Lung (tissue), 12 donors: ENCODE results near the gene ABCB8. TPM values are rescaled to one million over a fixed set of nuclear protein-coding genes. Genes with fewer than 3 reads are reported as not detected.
"Not testable (repeated sequence)": the region's sequence is repeated elsewhere in the genome, so short reads cannot be mapped to it uniquely, and the experiment has no call there.

Experiments
- ATAC-seq: fragments of 200-7000 bp; cut with Tn5 transposase; one replicate; pipeline ENCODE4 v1.9.1; 2020; ENCODE audit warnings: moderate number of reproducible peaks; ENCODE audit not compliant: insufficient read depth, low FRiP score
- DNase-seq, 3 donors: peaks; one replicate each; pipeline ENCODE4 v3.0.0-alpha.2; 2013 to 2017
- H3K27ac ChIP-seq, 2 donors: one replicate each; pipeline ENCODE4 v1.5.1; 2013; ENCODE audit warnings: mild to moderate bottlenecking in 2 of 2, moderate library complexity in 2 of 2, control low read depth in 1 of 2, inconsistent platforms in 1 of 2, low read depth in 1 of 2, low read length in 1 of 2
- H3K27me3 ChIP-seq, 3 donors: one replicate each; pipeline ENCODE4 v1.5.1; 2013; ENCODE audit warnings: low read length in 2 of 3; ENCODE audit not compliant: control insufficient read depth in 3 of 3, insufficient read depth in 3 of 3
- H3K36me3 ChIP-seq, 4 donors: one replicate each; pipeline ENCODE4 v1.5.1; 2013; ENCODE audit warnings: low read length in 4 of 4, mild to moderate bottlenecking in 1 of 4, moderate library complexity in 1 of 4; ENCODE audit not compliant: control insufficient read depth in 4 of 4, insufficient read depth in 4 of 4
- H3K4me1 ChIP-seq, 5 donors: one replicate each; pipeline ENCODE4 v1.5.1; 2013; ENCODE audit warnings: low read length in 5 of 5, mild to moderate bottlenecking in 2 of 5, moderate library complexity in 1 of 5; ENCODE audit not compliant: control insufficient read depth in 5 of 5, insufficient read depth in 5 of 5
- H3K4me3 ChIP-seq: one replicate; pipeline ENCODE4 v1.5.1; 2013; ENCODE audit warnings: mild to moderate bottlenecking, control low read depth, moderate library complexity
- H3K9ac ChIP-seq, 2 donors: one replicate each; pipeline ENCODE4 v1.5.1; 2013; ENCODE audit warnings: low read length in 2 of 2, control low read depth in 1 of 2; ENCODE audit not compliant: insufficient read depth in 1 of 2
- H3K9me3 ChIP-seq, 4 donors: one replicate each; pipeline ENCODE4 v1.5.1; 2013; ENCODE audit warnings: low read length in 3 of 4, mild to moderate bottlenecking in 1 of 4, moderate library complexity in 1 of 4; ENCODE audit not compliant: control insufficient read depth in 4 of 4, insufficient read depth in 3 of 4
- CTCF ChIP-seq: IDR thresholded peaks from 2 replicates; pipeline ENCODE4 v1.5.1; 2012; ENCODE audit warnings: mild to moderate bottlenecking; ENCODE audit errors: control extremely low read depth, extremely low read depth
- WGBS, 2 donors: extraction: QIAGEN DNeasy Blood & Tissue Kit; methylation state at CpG; one replicate each; pipeline ENCODE4 v1.1.7; 2013; 5-methylcytosine and 5-hydroxymethylcytosine counted together
- polyA plus RNA-seq, 2 donors: library from polyadenylated mRNA; stranded (reverse); fragments of 200-250 nt; gene quantifications; one replicate each; pipeline ENCODE4 v1.2.1, GENCODE V29; 2013
- total RNA-seq, 2 donors: library from RNA; depleted of rRNA in 1 of 2; stranded (reverse); fragments of >200 nt in 1 of 2; gene quantifications; one replicate each; pipeline ENCODE4 v1.2.1, GENCODE V29; 2014 to 2021
- donor health status: control.
- donor health status: control.
- donor health status: Bipolar disorder and iron deficiency.
- donor health status: healthy.
- donor health status: DM: yes; HTN: yes; CAD: no.

ABCB8 gene
- total and polyA plus RNA-seq, 4 donors, result 21.8 to 61.5 (median 28.8) TPM

- Histone ChIP-seq H3K27me3 (no peaks in the 10 kb centered on the region), H3K9ac (peak overlapping the region in 1 of 2 donors; percentile 24), H3K9me3 (no peaks in the 10 kb centered on the region), H3K4me1 (peaks cover 0 to 36% (median 27%) of the 10 kb centered on the region in 5 donors), H3K27ac (peak overlapping the region in 1 of 2 donors; percentile 44), H3K4me3 (peak overlapping the region; percentile 13), H3K36me3 (peaks cover 0 to 7% (median 0%) of the 10 kb centered on the region in 4 donors)
- no peak for TF ChIP-seq CTCF
- DNase-seq, result peak; percentile 55 to 85 (median 83)
- 20 to 24% methylated on average over 17 to 18 of the region's 18 CpGs for WGBS, 2 donors
- ATAC-seq, result no peak
Measured at GRCh38 chr7:151010307-151011096, 17.7 kb upstream of the ABCB8 start.

GRCh38 chr7:151011097-151011409 is 17.2 kb upstream of the ABCB8 start:
- H3K4me3 ChIP-seq, result no peak overlapping the region
- peaks cover 0 to 36% (median 27%) of the 10 kb centered on the region in 5 donors for H3K4me1 ChIP-seq
- DNase-seq (no peak), ATAC-seq (no peak)
- no peak for TF ChIP-seq CTCF
- H3K27me3 ChIP-seq, result no peaks in the 10 kb centered on the region
- whole genome bisulfite sequencing, 2 donors, result 55 to 73% methylated on average over 1 of the region's 1 CpG
- no peaks in the 10 kb centered on the region for H3K9me3 ChIP-seq
- peaks cover 0 to 7% (median 0%) of the 10 kb centered on the region in 4 donors for H3K36me3 ChIP-seq
- peak overlapping the region in 1 of 2 donors; percentile 24 for H3K9ac ChIP-seq
- no peak overlapping the region for H3K27ac ChIP-seq

- not testable (repeated sequence) for H3K36me3 ChIP-seq, H3K4me3 ChIP-seq, ATAC-seq, H3K9me3 ChIP-seq, H3K27me3 ChIP-seq, H3K9ac ChIP-seq, H3K27ac ChIP-seq, DNase-seq
- 84 to 85% methylated on average over 12 of the region's 12 CpGs for WGBS, 2 donors
- H3K4me1 ChIP-seq, result peaks cover 0 to 36% (median 27%) of the 10 kb centered on the region in 5 donors
Measured at GRCh38 chr7:151011616-151012015, 16.6 kb upstream of the ABCB8 start.

- DNase-seq, result no peak
- peaks cover 0 to 36% (median 22%) of the 10 kb centered on the region in 5 donors for H3K4me1 ChIP-seq
- no peak overlapping the region for H3K27ac ChIP-seq
- H3K27me3 ChIP-seq, result peaks cover 0 to 8% (median 1%) of the 10 kb centered on the region in 3 donors
- H3K9ac ChIP-seq, result no peak overlapping the region
- no peak overlapping the region for H3K4me3 ChIP-seq
- ATAC-seq, result no peak
- WGBS, 2 donors, result 76 to 80% methylated on average over 6 of the region's 6 CpGs
- no peaks in the 10 kb centered on the region for H3K9me3 ChIP-seq
- H3K36me3 ChIP-seq, result peaks cover 0 to 4% (median 0%) of the 10 kb centered on the region in 4 donors
- TF ChIP-seq CTCF, result no peak
Measured at GRCh38 chr7:151012031-151012692, 16.1 kb upstream of the ABCB8 start.
